Forelimb muscle (tissue), 1 donor: ENCODE results near the gene CCDC85A. TPM values are rescaled to one million over a fixed set of nuclear protein-coding genes. Genes with fewer than 3 reads are reported as not detected.
"Not testable (repeated sequence)": the region's sequence is repeated elsewhere in the genome, so short reads cannot be mapped to it uniquely, and the experiment has no call there.

Source experiments
- DNase-seq: peaks from one replicate; pipeline ENCODE4 v3.0.0-alpha.2; 2013; ENCODE audit warnings: low read depth
- polyA plus RNA-seq: library from polyadenylated mRNA; unstranded; fragments of 120-200 nt; gene quantifications from one replicate; pipeline ENCODE4 v1.2.1, GENCODE V29; 2013; ENCODE audit not compliant: insufficient read length

CCDC85A gene
- 3.2 TPM for polyA plus RNA-seq

- peak; percentile 38 for DNase-seq
These were observed at the start of gene CCDC85A for GRCh38 chr2:56183643-56184499. Gene CCDC85A (plus strand): TSS chr2:56183990. CDS start chr2:56184625, 635 bp downstream.

GRCh38 chr2:56134861-56135260 is 48.9 kb upstream of the CCDC85A start:
- no peak for DNase-seq

- not testable (repeated sequence) for DNase-seq
These were observed 41.2 kb upstream of the CCDC85A start for GRCh38 chr2:56142497-56143061.

GRCh38 chr2:56147907-56148306 is 35.9 kb upstream of the CCDC85A start:
- no peak for DNase-seq

- no peak for DNase-seq
These were observed 35.0 kb upstream of the CCDC85A start for GRCh38 chr2:56148825-56149224.

GRCh38 chr2:56151841-56152240 is 31.9 kb upstream of the CCDC85A start:
- DNase-seq, result no peak

- DNase-seq, result no peak
These were observed 28.6 kb upstream of the CCDC85A start for GRCh38 chr2:56155188-56155587.

- DNase-seq, result not testable (repeated sequence)
These were observed 23.9 kb upstream of the CCDC85A start for GRCh38 chr2:56159875-56160274.

GRCh38 chr2:56167616-56168562 is 15.9 kb upstream of the CCDC85A start:
- DNase-seq, result no peak

GRCh38 chr2:56169521-56169920 is 14.3 kb upstream of the CCDC85A start:
- DNase-seq, result no peak

GRCh38 chr2:56170504-56170903 is 13.3 kb upstream of the CCDC85A start:
- DNase-seq, result no peak

GRCh38 chr2:56170988-56171387 is 12.8 kb upstream of the CCDC85A start:
- no peak for DNase-seq

- no peak for DNase-seq
These were observed 8.0 kb upstream of the CCDC85A start for GRCh38 chr2:56175779-56176178.

GRCh38 chr2:56177420-56178220 is 6.2 kb upstream of the CCDC85A start:
- no peak for DNase-seq

GRCh38 chr2:56179931-56180330 is 3.9 kb upstream of the CCDC85A start:
- no peak for DNase-seq

GRCh38 chr2:56182420-56182819 is 1.4 kb upstream of the CCDC85A start:
- no peak for DNase-seq

GRCh38 chr2:56184500-56185011 is 766 bp downstream of the CCDC85A start:
- no peak for DNase-seq

GRCh38 chr2:56185101-56185581 is 1.4 kb downstream of the CCDC85A start:
- DNase-seq, result no peak

- DNase-seq, result no peak
These were observed 1.8 kb downstream of the CCDC85A start for GRCh38 chr2:56185582-56186046.

- no peak for DNase-seq
These were observed 7.8 kb downstream of the CCDC85A start for GRCh38 chr2:56191617-56192016.
